Astrocyte (in vitro differentiated cells and primary cell): ENCODE results near the gene ZNF326.

Experiments used
- CTCF ChIP-seq: IDR thresholded peaks from 2 replicates; pipeline ENCODE4 v1.5.1; 2011; ENCODE audit warnings: low read depth, mild to moderate bottlenecking, inconsistent platforms, low read length, moderate library complexity; ENCODE audit not compliant: insufficient read depth
- EZH2 ChIP-seq: IDR thresholded peaks from 2 replicates; pipeline ENCODE4 v1.6.1; 2012; ENCODE audit warnings: mild to moderate bottlenecking, low read length, inconsistent platforms; ENCODE audit not compliant: insufficient read depth

- TF ChIP-seq EZH2 (no peak), CTCF (no peak)
Observed at GRCh38 chr1:90044346-90044745, 49.4 kb downstream of the ZNF326 start.
